SK-N-MC (cell line): ENCODE data around the gene MED6.

Experiments used
- DNase-seq: peaks from one replicate; pipeline ENCODE4 v3.0.0-alpha.2; 2011; ENCODE audit warnings: low read depth, low spot score
- H3K27ac ChIP-seq: fragments of 200-600 bp; sonication (generic); 2 replicates; pipeline ENCODE4 v1.5.1; 2016; ENCODE audit warnings: mixed run types
- H3K36me3 ChIP-seq: fragments of 200-600 bp; sonication (generic); 2 replicates; pipeline ENCODE4 v1.6.1; 2017; ENCODE audit warnings: antibody characterized with exemption, low read length, mixed read lengths; ENCODE audit not compliant: insufficient read depth
- H3K4me3 ChIP-seq: fragments of 200-600 bp; sonication (generic); 2 replicates; pipeline ENCODE4 v1.5.1; 2016
- H3K9ac ChIP-seq: fragments of 200-600 bp; sonication (generic); 2 replicates; pipeline ENCODE4 v1.8.0; 2017; ENCODE audit warnings: mixed run types, mixed read lengths; ENCODE audit not compliant: insufficient read length
- H3K9me3 ChIP-seq: fragments of 200-600 bp; sonication (generic); 2 replicates; pipeline ENCODE4 v1.6.1; 2017; ENCODE audit warnings: low read depth, mild to moderate bottlenecking, antibody characterized with exemption, low read length, moderate library complexity, mixed read lengths
- EZH2 ChIP-seq: fragments of 200-600 bp; sonication (generic); IDR thresholded peaks from one replicate; pipeline ENCODE4 v1.6.1; 2017; ENCODE audit warnings: antibody characterized with exemption
- FOXP2 ChIP-seq: optimal IDR thresholded peaks from 2 replicates; pipeline ENCODE3; 2011; ENCODE audit warnings: mild to moderate bottlenecking, moderate library complexity; ENCODE audit not compliant: insufficient read depth; ENCODE audit errors: extremely low read length, control extremely low read depth
- POLR2AphosphoS5 ChIP-seq: IDR thresholded peaks from 2 replicates; pipeline ENCODE4 v1.6.1; 2012; ENCODE audit warnings: mild to moderate bottlenecking, low read depth, low read length, borderline replicate concordance

Gene MED6

GRCh38 chr14:70538087-70538486, 62.4 kb downstream of the MED6 start:
- H3K9ac ChIP-seq, result no peak overlapping the region
- no peaks in the 10 kb centered on the region for H3K9me3 ChIP-seq
- H3K4me3 ChIP-seq, result no peak overlapping the region
- TF ChIP-seq POLR2AphosphoS5 (no peak), FOXP2 (no peak), EZH2 (no peak)
- DNase-seq, result no peak
- H3K27ac ChIP-seq, result no peak overlapping the region
- H3K36me3 ChIP-seq, result no peaks in the 10 kb centered on the region

GRCh38 chr14:70536830-70537229, 63.6 kb downstream of the MED6 start:
- no peak overlapping the region for H3K27ac ChIP-seq
- no peaks in the 10 kb centered on the region for H3K36me3 ChIP-seq
- no peak overlapping the region for H3K4me3 ChIP-seq
- no peak for DNase-seq
- TF ChIP-seq EZH2 (no peak), POLR2AphosphoS5 (no peak), FOXP2 (no peak)
- no peaks in the 10 kb centered on the region for H3K9me3 ChIP-seq
- H3K9ac ChIP-seq, result no peak overlapping the region

- DNase-seq, result no peak
- Histone ChIP-seq H3K9ac (no peak within 1 kb of the TSS), H3K36me3 (no peaks in the 10 kb centered on the region), H3K9me3 (no peaks in the 10 kb centered on the region), H3K4me3 (no peak within 1 kb of the TSS), H3K27ac (no peak within 1 kb of the TSS)
- no peak for TF ChIP-seq EZH2
- no peak for TF ChIP-seq FOXP2
- no peak for TF ChIP-seq POLR2AphosphoS5
These were observed 65.6 kb downstream of the MED6 start, which contains the start of gene ADAM20 for GRCh38 chr14:70534904-70535303. ADAM20 (minus strand) TSS chr14:70535004; CDS start chr14:70524757, 10,247 bp downstream.
